ENCODE measurements around the gene CD74. TPM values are rescaled to one million over a fixed set of nuclear protein-coding genes. Genes with fewer than 3 reads are reported as not detected.
A peak's percentile ranks its signal among the peaks of the same experiment; 100 is the strongest.

The CD74 gene
- total and polyA plus RNA-seq, 4 donors: 1,061 to 2,819 (median 1,720) TPM

DNA sequence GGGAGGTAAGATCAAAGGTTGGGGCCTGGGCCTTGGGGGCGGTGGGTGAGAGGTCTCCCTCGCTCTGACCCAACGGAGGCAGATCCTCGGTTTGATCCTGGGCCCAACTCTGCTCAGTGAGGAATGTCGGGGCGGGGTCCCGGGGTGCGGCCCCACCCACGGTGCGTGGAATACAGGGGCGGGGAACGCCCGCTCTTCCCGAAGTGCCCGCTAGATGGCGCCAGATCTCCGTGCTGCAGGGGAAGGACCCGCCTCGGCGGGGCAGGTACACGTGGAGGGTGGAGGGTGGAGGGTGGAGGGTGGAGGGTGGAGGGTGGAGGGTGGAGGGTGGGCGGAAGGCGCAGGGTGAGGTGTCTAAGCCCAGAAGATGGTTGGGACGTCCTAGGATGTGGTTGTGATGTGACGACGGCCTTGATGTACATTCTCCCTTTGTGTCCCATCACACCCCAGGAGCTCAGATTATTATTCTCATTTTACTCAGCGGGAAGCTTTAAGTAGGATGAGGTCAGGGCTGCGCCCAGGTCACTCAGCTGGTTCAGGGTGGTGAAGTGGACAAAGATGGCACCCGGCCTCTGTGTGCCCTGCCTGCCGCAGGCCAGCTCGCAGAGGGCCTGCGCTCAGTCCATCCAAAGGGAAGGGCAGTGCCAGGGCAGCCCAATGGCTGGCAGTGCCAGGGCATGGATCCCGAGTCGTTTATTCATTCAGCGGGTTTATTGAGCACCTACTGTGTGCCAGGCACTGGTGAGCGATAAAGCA is 46.3 kb upstream of the CD74 start:
- H3K4me3 ChIP-seq: no peak overlapping the region
- DNase-seq (peak; percentile 64 to 82 (median 67)), ATAC-seq (ENCODE audit: insufficient read depth, low FRiP score) (peak; percentile 96)
- peaks cover 0 to 6% (median 0%) of the 10 kb centered on the region in 5 donors for H3K4me1 ChIP-seq (ENCODE audit: control insufficient read depth in 5 of 5, insufficient read depth in 5 of 5, low read length in 5 of 5)
- no peak overlapping the region for H3K9ac ChIP-seq (ENCODE audit: insufficient read depth in 1 of 2, low read length in 2 of 2)
- 19 to 21% methylated on average over 34 to 36 of the region's 36 CpGs for WGBS, 2 donors
- peak overlapping the region in 1 of 2 donors; percentile 68 for H3K27ac ChIP-seq (ENCODE audit: low read depth in 1 of 2, low read length in 1 of 2)
- no peaks in the 10 kb centered on the region for H3K36me3 ChIP-seq (ENCODE audit: control insufficient read depth in 4 of 4, insufficient read depth in 4 of 4, low read length in 4 of 4)
- no peaks in the 10 kb centered on the region for H3K9me3 ChIP-seq (ENCODE audit: control insufficient read depth in 4 of 4, insufficient read depth in 3 of 4, low read length in 3 of 4)
- no peaks in the 10 kb centered on the region for H3K27me3 ChIP-seq (ENCODE audit: control insufficient read depth in 3 of 3, insufficient read depth in 3 of 3, low read length in 2 of 3)
- peak; percentile 84 for TF ChIP-seq CTCF (IDR thresholded peaks at IDR 0.05; ENCODE audit: control extremely low read depth, extremely low read depth)

DNA sequence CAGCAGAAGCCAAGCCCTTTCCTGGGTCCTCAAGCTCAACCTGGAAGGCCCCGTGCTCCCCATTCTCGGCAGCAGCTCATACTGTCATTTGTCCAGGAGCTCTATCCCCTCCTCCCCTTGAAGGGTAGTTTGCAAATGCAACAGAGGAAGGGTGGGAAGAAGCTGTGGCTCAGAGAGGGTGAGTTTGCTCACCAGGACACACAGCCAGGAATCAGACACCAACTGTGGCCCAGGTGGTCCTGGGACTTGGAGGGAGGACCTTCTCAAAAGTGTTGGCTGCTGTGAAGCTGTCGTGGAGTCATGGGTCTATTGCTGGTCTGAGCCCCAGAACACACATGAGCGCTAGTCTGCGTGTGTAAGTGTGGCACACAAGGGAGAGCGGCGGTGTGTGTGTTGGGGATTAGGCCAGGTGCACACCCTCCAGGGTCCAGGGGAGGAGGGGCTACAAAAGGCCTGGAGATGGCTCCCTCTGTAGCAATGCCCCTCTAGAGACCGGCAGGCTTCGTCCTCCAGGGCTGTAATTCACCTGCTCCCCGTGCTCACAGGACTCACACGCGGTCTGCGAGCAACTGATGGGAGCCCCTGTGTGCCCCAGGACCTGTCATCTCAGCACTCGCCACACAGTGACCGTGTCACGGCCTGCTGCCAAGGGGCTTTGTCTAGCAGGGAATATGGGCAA is 45.0 kb upstream of the CD74 start:
- no peak for ATAC-seq (ENCODE audit: insufficient read depth, low FRiP score)
- WGBS, 2 donors: 74 to 89% methylated on average over 16 of the region's 16 CpGs
- H3K4me3 ChIP-seq: no peak overlapping the region
- H3K27me3 ChIP-seq (ENCODE audit: control insufficient read depth in 3 of 3, insufficient read depth in 3 of 3, low read length in 2 of 3): no peaks in the 10 kb centered on the region
- H3K36me3 ChIP-seq (ENCODE audit: control insufficient read depth in 4 of 4, insufficient read depth in 4 of 4, low read length in 4 of 4): no peaks in the 10 kb centered on the region
- H3K27ac ChIP-seq (ENCODE audit: low read depth in 1 of 2, low read length in 1 of 2): no peak overlapping the region
- H3K9me3 ChIP-seq (ENCODE audit: control insufficient read depth in 4 of 4, insufficient read depth in 3 of 4, low read length in 3 of 4): no peaks in the 10 kb centered on the region
- H3K9ac ChIP-seq (ENCODE audit: insufficient read depth in 1 of 2, low read length in 2 of 2): no peak overlapping the region
- no peak for DNase-seq
- no peak for TF ChIP-seq CTCF (IDR thresholded peaks at IDR 0.05; ENCODE audit: control extremely low read depth, extremely low read depth)
- H3K4me1 ChIP-seq (ENCODE audit: control insufficient read depth in 5 of 5, insufficient read depth in 5 of 5, low read length in 5 of 5): peaks cover 0 to 6% (median 0%) of the 10 kb centered on the region in 5 donors

GRCh38 chr5:150457121-150457520 is 44.4 kb upstream of the CD74 start:
- WGBS, 2 donors: 30 to 42% methylated on average over 6 of the region's 6 CpGs

More at GRCh38 chr5:150457121-150457520, 44.4 kb upstream of the CD74 start:
- no peaks in the 10 kb centered on the region for H3K27me3 ChIP-seq (ENCODE audit: control insufficient read depth in 3 of 3, insufficient read depth in 3 of 3, low read length in 2 of 3)
- H3K27ac ChIP-seq (ENCODE audit: low read depth in 1 of 2, low read length in 1 of 2): no peak overlapping the region
- H3K9ac ChIP-seq (ENCODE audit: insufficient read depth in 1 of 2, low read length in 2 of 2): no peak overlapping the region
- peaks cover 0 to 6% (median 0%) of the 10 kb centered on the region in 5 donors for H3K4me1 ChIP-seq (ENCODE audit: control insufficient read depth in 5 of 5, insufficient read depth in 5 of 5, low read length in 5 of 5)
- ATAC-seq (ENCODE audit: insufficient read depth, low FRiP score) (no peak), DNase-seq (no peak)
- no peak overlapping the region for H3K4me3 ChIP-seq
- no peaks in the 10 kb centered on the region for H3K9me3 ChIP-seq (ENCODE audit: control insufficient read depth in 4 of 4, insufficient read depth in 3 of 4, low read length in 3 of 4)
- TF ChIP-seq CTCF (IDR thresholded peaks at IDR 0.05; ENCODE audit: control extremely low read depth, extremely low read depth): no peak
- no peaks in the 10 kb centered on the region for H3K36me3 ChIP-seq (ENCODE audit: control insufficient read depth in 4 of 4, insufficient read depth in 4 of 4, low read length in 4 of 4)

All from lung (tissue), 12 donors.